MM.1S (cell line): ENCODE results near the gene GPR160.

Experiments
- DNase-seq: peaks from one replicate; pipeline ENCODE4 v3.0.0-alpha.2; 2015
- H2AFZ ChIP-seq: fragments of 300-600 bp; sonication (generic); 2 replicates; pipeline ENCODE4 v1.6.0; 2016; ENCODE audit warnings: antibody characterized with exemption, low read length
- H3F3A ChIP-seq: fragments of 300-600 bp; sonication (generic); 2 replicates; pipeline ENCODE4 v1.6.1; 2016; ENCODE audit warnings: mild to moderate bottlenecking, antibody characterized with exemption, low read length, moderate library complexity, mixed read lengths; ENCODE audit not compliant: insufficient read depth
- H3K27ac ChIP-seq: fragments of 300-600 bp; sonication (generic); 2 replicates; pipeline ENCODE4 v1.5.1; 2016; ENCODE audit warnings: mild to moderate bottlenecking, low read length
- H3K27me3 ChIP-seq: fragments of 300-600 bp; sonication (generic); replicated peaks from 2 replicates; pipeline ENCODE4 v1.6.0; 2016; ENCODE audit warnings: low read length; ENCODE audit not compliant: insufficient read depth
- H3K36me3 ChIP-seq: fragments of 300-600 bp; sonication (generic); replicated peaks from 2 replicates; pipeline ENCODE4 v1.6.1; 2016; ENCODE audit warnings: mild to moderate bottlenecking, low read length, mixed read lengths; ENCODE audit not compliant: insufficient read depth
- H3K4me1 ChIP-seq: fragments of 300-600 bp; sonication (generic); 2 replicates; pipeline ENCODE4 v1.6.1; 2016; ENCODE audit warnings: low read length, mixed read lengths
- H3K4me2 ChIP-seq: fragments of 300-600 bp; sonication (generic); 2 replicates; pipeline ENCODE4 v1.6.0; 2016; ENCODE audit warnings: low read depth, low read length
- H3K4me3 ChIP-seq: fragments of 300-600 bp; sonication (generic); 2 replicates; pipeline ENCODE4 v1.5.1; 2016; ENCODE audit warnings: low read length, mixed read lengths
- H3K79me2 ChIP-seq: fragments of 300-600 bp; sonication (generic); 2 replicates; pipeline ENCODE4 v1.6.1; 2016; ENCODE audit warnings: mixed run types, low read length, mixed read lengths
- H3K9ac ChIP-seq: fragments of 300-600 bp; sonication (generic); 2 replicates; pipeline ENCODE4 v1.6.1; 2016; ENCODE audit warnings: low read length, mixed read lengths
- H3K9me2 ChIP-seq: fragments of 300-600 bp; sonication (generic); replicated peaks from 2 replicates; pipeline ENCODE4 v1.6.1; 2016; ENCODE audit warnings: mild to moderate bottlenecking, low read length, mixed read lengths; ENCODE audit not compliant: insufficient read depth
- H3K9me3 ChIP-seq: fragments of 300-600 bp; sonication (generic); replicated peaks from 2 replicates; pipeline ENCODE4 v1.6.1; 2016; ENCODE audit warnings: mild to moderate bottlenecking, low read length, mixed read lengths; ENCODE audit not compliant: insufficient read depth
- H4K20me1 ChIP-seq: fragments of 300-600 bp; sonication (generic); 2 replicates; pipeline ENCODE4 v1.6.1; 2016; ENCODE audit warnings: mild to moderate bottlenecking, low read length, moderate library complexity, mixed read lengths; ENCODE audit not compliant: insufficient read depth
- EZH2 ChIP-seq: fragments of 300-600 bp; sonication (generic); optimal IDR thresholded peaks from 2 replicates; pipeline ENCODE3; 2017; ENCODE audit warnings: low read depth, mild to moderate bottlenecking, antibody characterized with exemption, low read length, mixed read lengths
- EZH2phosphoT487 ChIP-seq: fragments of 300-600 bp; sonication (generic); IDR thresholded peaks from 2 replicates; pipeline ENCODE4 v1.6.1; 2018; ENCODE audit warnings: antibody characterized with exemption, low read length
- TF ChIP-seq, protein P1 (sequence below): fragments of 300-600 bp; sonication (generic); IDR thresholded peaks from 2 replicates; pipeline ENCODE4 v1.5.1; 2016; ENCODE audit warnings: antibody characterized with exemption, low read length, mixed read lengths

The GPR160 gene

DNA sequence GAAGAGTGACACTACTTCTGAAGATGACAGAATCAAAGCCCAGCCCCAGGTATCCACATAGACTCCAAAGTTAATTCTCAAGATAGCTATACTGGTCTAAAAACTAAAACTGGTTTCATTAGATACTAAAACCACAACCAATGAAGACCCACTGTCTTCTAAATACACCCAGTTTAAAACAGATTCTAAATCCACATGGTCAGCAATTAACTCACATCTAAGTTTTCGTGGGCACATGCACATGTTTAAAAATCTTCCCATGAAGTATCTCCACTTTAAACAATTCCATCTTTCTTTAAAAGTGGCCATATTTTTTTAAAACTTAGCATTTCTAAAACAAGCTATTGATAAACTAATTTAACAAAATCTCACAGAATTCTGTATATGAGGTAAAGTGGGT lies 63.1 kb downstream of the GPR160 start:
- Histone ChIP-seq H3F3A (peaks cover 13% of the 10 kb centered on the region; the same call in 1 of the 2 replicates), H2AFZ (no peak overlapping the region), H3K4me1 (peaks cover 19% of the 10 kb centered on the region), H4K20me1 (no peaks in the 10 kb centered on the region), H3K4me3 (no peak overlapping the region), H3K79me2 (peaks cover 22% of the 10 kb centered on the region), H3K36me3 (peaks cover 14% of the 10 kb centered on the region; the same call in 1 of the 2 replicates), H3K27ac (no peak overlapping the region), H3K9me3 (no peaks in the 10 kb centered on the region), H3K9me2 (no peaks in the 10 kb centered on the region), H3K4me2 (no peak overlapping the region), H3K9ac (no peak overlapping the region), H3K27me3 (no peaks in the 10 kb centered on the region)
- TF ChIP-seq, protein P1, sequence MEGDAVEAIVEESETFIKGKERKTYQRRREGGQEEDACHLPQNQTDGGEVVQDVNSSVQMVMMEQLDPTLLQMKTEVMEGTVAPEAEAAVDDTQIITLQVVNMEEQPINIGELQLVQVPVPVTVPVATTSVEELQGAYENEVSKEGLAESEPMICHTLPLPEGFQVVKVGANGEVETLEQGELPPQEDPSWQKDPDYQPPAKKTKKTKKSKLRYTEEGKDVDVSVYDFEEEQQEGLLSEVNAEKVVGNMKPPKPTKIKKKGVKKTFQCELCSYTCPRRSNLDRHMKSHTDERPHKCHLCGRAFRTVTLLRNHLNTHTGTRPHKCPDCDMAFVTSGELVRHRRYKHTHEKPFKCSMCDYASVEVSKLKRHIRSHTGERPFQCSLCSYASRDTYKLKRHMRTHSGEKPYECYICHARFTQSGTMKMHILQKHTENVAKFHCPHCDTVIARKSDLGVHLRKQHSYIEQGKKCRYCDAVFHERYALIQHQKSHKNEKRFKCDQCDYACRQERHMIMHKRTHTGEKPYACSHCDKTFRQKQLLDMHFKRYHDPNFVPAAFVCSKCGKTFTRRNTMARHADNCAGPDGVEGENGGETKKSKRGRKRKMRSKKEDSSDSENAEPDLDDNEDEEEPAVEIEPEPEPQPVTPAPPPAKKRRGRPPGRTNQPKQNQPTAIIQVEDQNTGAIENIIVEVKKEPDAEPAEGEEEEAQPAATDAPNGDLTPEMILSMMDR = no peak
- TF ChIP-seq EZH2phosphoT487 (no peak), EZH2 (no peak)
- DNase-seq = no peak

DNA sequence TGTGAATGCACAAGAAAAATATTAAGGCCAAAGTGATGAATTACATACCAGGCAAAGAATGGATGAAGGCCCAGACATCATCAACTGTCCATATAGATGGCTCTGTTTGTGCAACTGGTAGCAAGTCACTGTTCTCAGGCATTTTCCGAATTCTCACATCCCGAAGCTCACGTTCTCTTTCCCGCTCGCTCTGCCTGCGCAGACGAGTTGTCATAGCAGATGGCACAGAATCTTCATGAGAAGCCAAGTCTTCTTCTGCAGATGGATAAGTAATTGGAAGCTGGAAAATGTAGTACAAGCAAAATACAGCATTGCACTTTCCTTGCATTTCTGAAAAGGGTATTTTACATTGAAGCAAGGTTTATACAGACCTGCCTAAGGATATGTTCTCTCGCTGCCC lies 64.6 kb downstream of the GPR160 start:
- no peaks in the 10 kb centered on the region for H4K20me1 ChIP-seq
- DNase-seq = no peak
- H3K79me2 ChIP-seq = peaks cover 22% of the 10 kb centered on the region
- no peak overlapping the region for H2AFZ ChIP-seq
- H3K4me2 ChIP-seq = no peak overlapping the region
- H3K27me3 ChIP-seq = no peaks in the 10 kb centered on the region
- no peak overlapping the region for H3K9ac ChIP-seq
- no peak overlapping the region for H3K4me3 ChIP-seq
- TF ChIP-seq EZH2 = no peak
- TF ChIP-seq, protein P1 = no peak
- no peaks in the 10 kb centered on the region for H3K9me2 ChIP-seq
- peaks cover 12% of the 10 kb centered on the region for H3K4me1 ChIP-seq
- no peak overlapping the region for H3K27ac ChIP-seq
- no peaks in the 10 kb centered on the region for H3K9me3 ChIP-seq
- H3F3A ChIP-seq = peaks cover 13% of the 10 kb centered on the region; the same call in 1 of the 2 replicates
- H3K36me3 ChIP-seq = peaks cover 14% of the 10 kb centered on the region; the same call in 1 of the 2 replicates

GRCh38 chr3:170107941-170108340 lies 70.1 kb downstream of the GPR160 start:
- Histone ChIP-seq H3K9me3 (no peaks in the 10 kb centered on the region), H3K4me1 (no peaks in the 10 kb centered on the region), H3K79me2 (peaks cover 26% of the 10 kb centered on the region; the same call in 1 of the 2 replicates), H3F3A (no peaks in the 10 kb centered on the region), H3K27ac (no peak overlapping the region), H3K9ac (no peak overlapping the region), H3K4me2 (no peak overlapping the region), H4K20me1 (no peaks in the 10 kb centered on the region), H3K4me3 (no peak overlapping the region), H3K36me3 (peaks cover 10% of the 10 kb centered on the region; the same call in 1 of the 2 replicates), H2AFZ (no peak overlapping the region), H3K27me3 (no peaks in the 10 kb centered on the region), H3K9me2 (no peaks in the 10 kb centered on the region)
- DNase-seq = no peak
- no peak for TF ChIP-seq EZH2
- no peak for TF ChIP-seq EZH2phosphoT487
- TF ChIP-seq, protein P1 = no peak
